Measurements from ENCODE around the gene PLB1. TPM values are rescaled to one million over a fixed set of nuclear protein-coding genes. Genes with fewer than 3 reads are reported as not detected.

The PLB1 gene
- total and polyA plus RNA-seq, 2 experiments from 2014 or later, result 0.06 to 0.21 TPM

GRCh38 chr2:28546242-28546641 lies 50.4 kb downstream of the PLB1 start:
- no peak overlapping the region for H3K4me3 ChIP-seq
- H3K27ac Mint-ChIP-seq, result no peak overlapping the region
- peaks cover 3% of the 10 kb centered on the region; the same call in 1 of the 3 replicates for H3K4me1 Mint-ChIP-seq
- no peaks in the 10 kb centered on the region for H3K36me3 ChIP-seq (ENCODE audit: insufficient read depth)
- no peak overlapping the region for H3K4me3 Mint-ChIP-seq
- H3K9me3 Mint-ChIP-seq, result no peaks in the 10 kb centered on the region
- peaks cover 2% of the 10 kb centered on the region for H3K27me3 Mint-ChIP-seq (ENCODE audit: insufficient read depth, low read depth, poor library complexity)
- H3K4me2 ChIP-seq, result no peak overlapping the region
- H3F3A ChIP-seq (replicated peaks; ENCODE audit: low read depth), result no peaks in the 10 kb centered on the region
- no peaks in the 10 kb centered on the region for H3K9me2 ChIP-seq (ENCODE audit: insufficient read depth)
- DNase-seq (ENCODE audit: low spot score), result no peak
- no peak for TF ChIP-seq CTCF (conservative IDR thresholded peaks at IDR 0.05; ENCODE audit: low read depth in 2 of 2)
- TF ChIP-seq ETS1 (IDR thresholded peaks at IDR 0.05), result no peak
- no peaks in the 10 kb centered on the region for H4K20me1 ChIP-seq (replicated peaks; ENCODE audit: insufficient read depth)
- H3K27ac ChIP-seq (ENCODE audit: low read depth), result no peak overlapping the region
- no peaks in the 10 kb centered on the region for H3K27me3 ChIP-seq (ENCODE audit: insufficient read depth)
- no peaks in the 10 kb centered on the region for H3K79me2 ChIP-seq (replicated peaks; ENCODE audit: insufficient read depth)
- H3K36me3 Mint-ChIP-seq (ENCODE audit: low read depth), result no peaks in the 10 kb centered on the region
- no peak for ATAC-seq
- H2AFZ ChIP-seq, result no peak overlapping the region
- no peaks in the 10 kb centered on the region for H3K4me1 ChIP-seq (ENCODE audit: insufficient read depth)

- Mint-ChIP-seq H3K9me3 (no peaks in the 10 kb centered on the region), H3K36me3 (ENCODE audit: low read depth) (no peaks in the 10 kb centered on the region)
- no peaks in the 10 kb centered on the region for H3K36me3 ChIP-seq (ENCODE audit: insufficient read depth)
- TF ChIP-seq CTCF (conservative IDR thresholded peaks at IDR 0.05; ENCODE audit: low read depth in 2 of 2) (no peak), JUNB (IDR thresholded peaks at IDR 0.05; ENCODE audit: unreplicated experiment) (no peak), STAT1 (IDR thresholded peaks at IDR 0.05; ENCODE audit: unreplicated experiment) (no peak), CREB1 (CRISPR knock-in tag; IDR thresholded peaks at IDR 0.05; ENCODE audit: low read depth) (no peak), POLR2AphosphoS5 (IDR thresholded peaks at IDR 0.05; ENCODE audit: low read depth) (no peak), REST (IDR thresholded peaks at IDR 0.05; ENCODE audit: unreplicated experiment) (no peak), ZNF114 (CRISPR knock-in tag; IDR thresholded peaks at IDR 0.05) (no peak), EZH2phosphoT487 (IDR thresholded peaks at IDR 0.05; ENCODE audit: unreplicated experiment) (no peak)
Observed at GRCh38 chr2:28547223-28547860, 51.5 kb downstream of the PLB1 start.

More at GRCh38 chr2:28547223-28547860, 51.5 kb downstream of the PLB1 start:
- H3K4me3 Mint-ChIP-seq, result no peak overlapping the region
- DNase-seq (ENCODE audit: low spot score) (no peak), ATAC-seq (no peak)
- H3K27me3 Mint-ChIP-seq (ENCODE audit: insufficient read depth, low read depth, poor library complexity), result peaks cover 2% of the 10 kb centered on the region
- no peaks in the 10 kb centered on the region for H3K27me3 ChIP-seq (ENCODE audit: insufficient read depth)
- no peak overlapping the region for H3K4me2 ChIP-seq
- no peak overlapping the region for H3K27ac Mint-ChIP-seq
- no peak overlapping the region for H3K27ac ChIP-seq (ENCODE audit: low read depth)
- no peaks in the 10 kb centered on the region for H3F3A ChIP-seq (replicated peaks; ENCODE audit: low read depth)
- H4K20me1 ChIP-seq (replicated peaks; ENCODE audit: insufficient read depth), result no peaks in the 10 kb centered on the region
- H3K4me1 ChIP-seq (ENCODE audit: insufficient read depth), result no peaks in the 10 kb centered on the region
- H3K4me3 ChIP-seq, result no peak overlapping the region
- no peaks in the 10 kb centered on the region for H3K79me2 ChIP-seq (replicated peaks; ENCODE audit: insufficient read depth)
- H2AFZ ChIP-seq, result no peak overlapping the region
- H3K4me1 Mint-ChIP-seq, result peaks cover 3% of the 10 kb centered on the region; the same call in 1 of the 3 replicates
- no peaks in the 10 kb centered on the region for H3K9me2 ChIP-seq (ENCODE audit: insufficient read depth)
